ENCODE measurements around the gene CASKIN1.

Gene CASKIN1

DNA sequence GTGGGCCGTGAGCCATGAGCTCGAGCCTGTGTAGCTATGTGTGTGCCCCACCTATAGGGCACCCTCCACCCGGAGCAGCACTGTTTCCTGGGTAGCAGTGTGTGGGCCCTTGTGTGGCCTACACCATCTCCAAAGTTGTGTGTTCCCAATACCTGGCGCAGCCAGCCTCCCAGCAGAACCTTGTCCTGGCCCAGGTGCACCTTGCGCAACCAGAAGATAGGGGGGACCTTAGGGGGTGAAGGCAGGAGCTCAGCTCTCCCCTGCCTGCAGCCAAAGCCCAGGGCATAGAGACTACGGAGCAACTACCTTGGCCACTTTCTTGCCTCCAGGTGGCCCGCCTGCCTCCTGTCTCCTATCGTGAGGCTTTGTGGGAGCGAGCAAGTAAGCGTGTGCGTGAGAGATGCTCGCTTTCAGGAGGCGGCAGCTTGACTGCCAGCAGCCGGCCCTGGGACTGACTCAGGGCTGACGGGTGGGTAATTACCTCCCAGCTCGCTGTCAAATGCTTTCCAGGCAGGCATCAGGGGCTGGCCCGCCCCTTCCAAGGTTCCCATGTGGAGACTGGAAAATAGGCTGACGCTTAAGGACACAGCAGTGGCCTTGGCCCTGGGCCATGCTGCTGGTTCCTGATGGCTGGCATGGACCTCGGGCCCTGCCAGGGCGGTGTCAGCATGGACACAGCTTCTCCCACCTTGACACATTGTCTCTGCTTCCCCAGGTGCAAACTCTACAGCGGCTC lies 21.8 kb downstream of the CASKIN1 start:
- no peak for DNase-seq (ENCODE audit: low read depth in 2 of 2)

DNA sequence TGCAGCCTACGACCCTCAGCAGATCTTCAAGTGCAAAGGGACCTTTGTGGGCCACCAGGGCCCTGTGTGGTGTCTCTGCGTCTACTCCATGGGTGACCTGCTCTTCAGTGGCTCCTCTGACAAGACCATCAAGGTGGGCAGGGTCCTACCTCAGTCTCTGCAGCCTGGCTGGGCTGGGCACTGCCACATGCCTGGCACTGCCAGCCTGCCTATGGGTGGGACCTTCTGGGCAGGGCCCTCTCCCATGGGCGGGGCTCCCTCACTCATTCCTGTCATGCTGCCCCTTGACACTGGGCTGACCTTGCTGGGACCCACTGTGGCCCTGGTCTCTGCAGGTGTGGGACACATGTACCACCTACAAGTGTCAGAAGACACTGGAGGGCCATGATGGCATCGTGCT lies 22.5 kb downstream of the CASKIN1 start:
- no peak for DNase-seq (ENCODE audit: low read depth in 2 of 2)

DNA sequence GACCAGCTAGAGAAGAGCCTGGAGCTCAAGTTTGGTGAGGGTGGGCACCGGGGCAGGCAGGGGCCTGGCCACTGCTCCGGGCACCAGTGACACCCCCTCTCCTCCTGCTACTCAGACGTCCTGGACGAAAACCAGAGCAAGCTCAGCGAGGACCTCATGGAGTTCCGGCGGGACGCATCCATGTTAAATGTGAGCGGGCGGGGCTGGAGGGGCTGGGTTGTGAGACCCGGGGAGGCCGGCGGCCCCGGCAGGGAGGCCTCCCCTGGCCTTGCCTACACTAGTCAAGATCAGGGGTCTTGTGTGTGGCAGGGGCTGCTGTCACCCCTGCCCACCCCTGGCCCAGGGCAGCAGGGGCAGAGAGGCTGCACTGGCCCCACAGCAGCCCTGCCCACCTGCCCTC lies 23.0 kb downstream of the CASKIN1 start:
- no peak for DNase-seq (ENCODE audit: low read depth in 2 of 2)

DNA sequence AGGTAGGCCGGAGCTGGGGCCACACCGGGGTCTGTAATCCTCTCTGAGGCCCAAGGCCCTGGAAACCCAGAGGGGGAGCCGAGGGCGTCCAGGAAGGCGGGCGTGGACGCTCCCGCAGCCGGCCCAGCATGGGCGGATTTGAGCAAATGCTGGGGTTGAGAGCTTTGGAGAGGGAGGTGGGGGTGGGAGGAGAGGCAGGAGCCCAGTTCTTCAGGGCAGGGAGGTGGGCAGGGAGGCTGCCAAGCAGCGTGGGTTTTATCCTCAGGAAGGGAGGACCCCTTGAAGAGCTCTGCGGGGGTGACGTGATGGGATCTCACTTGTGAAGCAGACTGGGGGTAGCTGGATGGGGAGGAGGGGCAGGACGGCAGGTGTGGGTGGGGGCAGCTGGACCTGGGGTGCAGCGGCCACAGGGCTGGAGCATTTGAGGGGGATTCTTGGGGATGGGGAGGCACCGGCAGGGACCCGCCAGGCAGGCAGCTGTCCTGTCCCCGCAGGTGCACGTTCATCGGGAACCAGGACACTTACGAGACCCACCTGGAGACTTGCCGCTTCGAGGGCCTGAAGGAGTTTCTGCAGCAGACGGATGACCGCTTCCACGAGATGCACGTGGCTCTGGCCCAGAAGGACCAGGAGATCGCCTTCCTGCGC lies 23.6 kb downstream of the CASKIN1 start:
- DNase-seq (ENCODE audit: low read depth in 2 of 2): no peak

DNA sequence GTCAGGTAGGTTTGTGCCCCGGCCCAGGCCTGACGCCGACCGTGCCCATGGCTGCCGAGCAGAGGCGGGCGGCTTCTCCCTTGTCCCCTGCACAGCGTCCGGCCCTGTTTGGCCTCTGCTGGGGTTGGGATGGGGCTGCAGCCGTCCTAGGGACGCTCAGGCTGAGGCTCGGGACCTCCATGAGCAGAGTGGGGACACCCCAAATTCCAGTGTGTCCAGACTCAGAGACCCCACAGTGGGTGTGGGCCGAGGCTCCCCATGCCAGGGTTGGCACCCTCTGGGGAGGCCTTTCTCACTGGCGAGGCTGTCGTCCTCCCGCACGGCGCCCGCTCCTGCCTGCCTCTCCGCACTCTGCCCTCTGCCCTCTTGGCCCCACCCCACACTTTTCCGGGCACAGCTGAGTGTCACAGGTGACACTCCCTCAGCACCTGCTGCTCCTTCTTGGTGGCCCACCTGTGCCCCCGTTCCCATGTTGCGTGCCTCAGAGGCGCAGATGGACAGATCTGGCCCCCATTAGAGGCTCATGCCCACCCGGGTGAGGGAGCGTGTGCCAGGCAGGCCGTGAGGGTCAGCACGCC lies 24.7 kb downstream of the CASKIN1 start:
- no peak for DNase-seq (ENCODE audit: low read depth in 2 of 2)

DNA sequence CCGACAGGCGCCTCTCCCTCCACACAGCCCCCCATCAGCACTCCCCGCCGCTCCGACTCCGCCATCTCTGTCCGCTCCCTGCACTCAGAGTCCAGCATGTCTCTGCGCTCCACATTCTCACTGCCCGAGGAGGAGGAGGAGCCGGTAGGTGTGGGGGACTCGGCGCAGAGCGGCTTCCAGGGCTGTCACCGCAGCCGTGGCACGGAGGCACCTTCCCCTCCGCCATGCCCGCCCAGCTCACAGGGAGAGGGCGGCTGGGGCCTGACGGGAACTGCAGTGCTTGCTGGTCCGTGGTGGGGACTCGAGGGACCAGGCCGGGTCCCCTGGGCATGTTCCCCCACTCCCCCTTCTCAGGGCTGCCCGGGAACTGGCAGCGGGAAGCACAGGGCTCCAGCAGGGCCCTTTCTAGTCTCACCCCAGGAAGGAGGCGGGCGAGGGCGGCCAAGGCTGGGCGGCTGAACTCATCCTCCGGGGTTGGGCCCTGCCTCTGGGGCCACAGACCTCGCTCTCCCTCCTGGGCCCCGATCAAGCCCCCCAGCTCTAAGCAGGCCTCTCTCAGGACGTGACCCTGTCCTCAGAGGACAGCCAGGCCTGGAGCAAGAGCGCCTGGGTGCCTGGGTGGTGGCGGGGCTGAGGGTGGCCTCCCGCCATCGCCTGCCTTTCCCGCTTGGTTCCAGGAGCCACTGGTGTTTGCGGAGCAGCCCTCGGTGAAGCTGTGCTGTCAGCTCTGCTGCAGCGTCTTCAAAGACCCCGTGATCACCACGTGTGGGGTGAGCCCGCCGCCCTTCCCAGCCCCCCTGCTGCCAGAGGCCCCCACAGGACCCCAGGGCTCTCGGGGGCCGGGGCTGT lies 25.6 kb downstream of the CASKIN1 start:
- DNase-seq (ENCODE audit: low read depth in 2 of 2): no peak

DNA sequence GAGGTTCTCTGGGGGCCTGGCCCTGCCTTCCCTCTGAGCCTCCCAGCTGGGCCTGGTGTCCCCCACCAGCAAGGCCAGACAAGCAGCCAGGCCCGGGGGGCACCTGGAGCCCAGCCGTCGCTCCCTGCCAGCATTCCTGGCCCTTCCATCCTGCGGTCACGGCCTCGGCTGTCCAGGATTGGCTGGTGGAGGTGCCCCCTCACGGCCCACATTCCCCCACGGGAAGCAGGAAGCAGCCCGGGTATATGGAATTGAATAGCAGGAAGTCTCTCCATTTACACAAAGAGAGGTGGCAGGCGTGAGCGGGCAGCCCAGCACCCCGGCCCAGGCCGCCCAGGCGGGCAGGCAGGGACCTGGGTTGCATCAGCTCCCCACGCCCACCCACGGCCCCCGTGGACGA lies 26.3 kb downstream of the CASKIN1 start:
- no peak for DNase-seq (ENCODE audit: low read depth in 2 of 2)

DNA sequence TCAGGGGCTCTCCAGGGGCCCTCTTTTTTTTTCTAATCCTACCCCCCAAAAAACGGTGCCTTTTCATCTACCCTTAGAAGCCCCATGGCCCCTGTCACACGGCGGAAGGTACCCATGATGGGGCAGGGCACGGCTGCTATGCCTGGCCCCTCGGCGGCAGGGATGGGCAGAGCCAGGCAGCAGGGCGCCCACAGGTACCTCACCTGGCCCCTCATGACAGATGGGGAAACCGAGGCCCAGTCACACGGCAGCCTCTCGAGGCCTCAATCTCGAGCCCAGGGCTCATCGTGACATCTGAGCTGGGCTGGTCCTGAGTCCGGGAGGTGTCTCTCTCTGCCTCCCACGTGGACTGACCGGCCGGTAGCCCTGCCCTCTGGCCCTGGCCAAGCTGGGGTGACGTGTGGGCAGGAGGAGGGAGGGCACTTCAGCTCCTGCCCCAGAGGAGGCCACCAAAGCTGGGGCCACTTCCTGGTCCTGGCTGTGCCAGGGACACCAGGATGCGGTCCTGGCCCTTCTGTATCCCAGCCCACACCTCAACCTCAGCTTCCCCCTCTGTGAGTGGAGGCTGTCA lies 29.3 kb downstream of the CASKIN1 start:
- no peak for DNase-seq (ENCODE audit: low read depth in 2 of 2)

DNA sequence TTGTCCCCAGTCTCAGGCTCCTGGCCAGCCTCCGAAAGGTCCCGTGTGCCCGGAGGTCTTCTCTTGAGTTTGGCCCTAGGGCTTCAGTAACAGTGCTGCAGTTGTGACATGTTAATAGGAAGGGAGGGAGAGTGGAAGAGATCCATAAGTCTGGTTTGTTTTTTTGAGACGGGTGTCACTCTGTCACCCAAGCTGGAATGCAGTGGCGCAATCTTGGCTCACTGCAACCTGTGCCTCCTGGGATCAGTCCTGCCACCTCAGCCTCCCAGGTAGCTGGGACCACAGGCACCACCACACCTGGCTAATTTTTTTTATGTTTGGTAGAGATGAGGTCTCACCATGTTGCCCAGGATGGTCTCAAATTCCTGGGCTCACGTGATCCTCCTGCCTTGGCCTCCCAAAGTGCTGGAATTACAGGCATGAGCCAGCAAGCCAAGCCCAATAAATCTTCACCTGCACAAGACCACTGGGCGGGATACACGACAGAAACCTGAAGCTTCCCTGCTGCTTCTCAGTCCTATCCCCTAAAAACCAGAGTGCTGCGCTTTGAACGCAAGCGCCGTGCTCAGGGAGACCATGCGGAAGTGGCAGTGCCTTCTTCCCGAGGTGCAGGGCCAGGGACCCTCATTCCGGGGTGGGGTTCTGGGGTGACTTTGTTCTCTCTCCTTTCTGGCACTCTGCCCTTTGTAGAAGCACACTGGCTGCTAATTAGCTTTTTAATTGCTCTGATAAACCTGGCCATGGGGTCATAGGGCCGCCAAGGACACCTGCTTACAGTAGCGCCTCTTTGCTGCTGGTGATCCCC lies 29.9 kb downstream of the CASKIN1 start:
- DNase-seq (ENCODE audit: low read depth in 2 of 2): no peak

DNA sequence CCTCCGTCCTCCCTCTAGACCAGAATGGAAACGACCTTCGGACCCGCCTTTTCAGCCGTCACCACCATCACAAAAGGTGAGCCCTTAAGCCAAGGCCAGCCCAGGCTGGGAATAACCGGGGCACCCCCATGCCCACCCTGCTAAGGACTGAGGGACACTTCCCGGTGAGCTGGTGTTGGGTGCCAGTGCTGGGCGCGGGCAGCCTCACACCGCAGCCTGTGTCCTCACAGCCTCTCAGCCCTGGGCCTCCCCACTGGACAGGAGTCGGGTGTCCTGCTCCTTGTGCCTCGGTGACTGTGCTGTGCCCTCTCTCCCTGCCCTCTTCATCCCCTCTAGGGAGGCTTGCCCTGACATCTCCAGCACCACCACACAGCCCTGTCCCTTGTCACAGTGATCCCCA lies 30.5 kb downstream of the CASKIN1 start:
- DNase-seq (ENCODE audit: low read depth in 2 of 2): no peak

DNA sequence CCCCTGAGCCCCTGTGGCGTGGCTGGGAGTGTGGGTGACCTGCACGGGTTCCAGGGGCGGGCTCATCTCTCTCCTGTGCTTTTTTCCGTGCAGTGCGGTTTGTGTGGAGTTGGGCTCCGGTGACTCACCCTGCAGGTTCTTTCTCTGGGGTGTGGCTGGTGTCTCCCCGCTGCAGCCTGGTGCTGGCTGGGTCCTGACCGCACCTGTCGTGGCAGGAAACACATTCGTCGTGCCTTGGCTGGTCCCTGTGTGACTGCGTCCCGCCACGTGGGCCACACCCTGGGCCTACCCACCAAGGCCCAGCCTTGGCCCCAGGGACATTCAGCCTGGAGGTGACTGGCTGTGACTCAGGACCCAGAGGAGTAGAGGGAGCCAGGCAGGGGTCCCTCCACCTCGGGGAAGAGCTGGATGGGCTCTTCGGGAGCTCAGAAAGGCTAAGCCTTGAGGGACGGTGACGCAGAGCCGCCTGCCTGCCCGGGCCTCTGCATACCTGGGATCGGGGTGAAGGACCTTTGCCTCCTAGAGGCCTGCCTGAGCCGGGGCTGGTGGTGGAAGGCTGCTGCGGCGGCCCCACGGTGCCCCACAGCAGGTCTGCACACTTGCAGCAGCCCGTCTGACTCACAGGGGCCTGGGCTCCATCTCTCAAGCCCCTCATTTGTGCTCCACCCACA lies 33.1 kb downstream of the CASKIN1 start:
- DNase-seq (ENCODE audit: low read depth in 2 of 2): no peak

DNA sequence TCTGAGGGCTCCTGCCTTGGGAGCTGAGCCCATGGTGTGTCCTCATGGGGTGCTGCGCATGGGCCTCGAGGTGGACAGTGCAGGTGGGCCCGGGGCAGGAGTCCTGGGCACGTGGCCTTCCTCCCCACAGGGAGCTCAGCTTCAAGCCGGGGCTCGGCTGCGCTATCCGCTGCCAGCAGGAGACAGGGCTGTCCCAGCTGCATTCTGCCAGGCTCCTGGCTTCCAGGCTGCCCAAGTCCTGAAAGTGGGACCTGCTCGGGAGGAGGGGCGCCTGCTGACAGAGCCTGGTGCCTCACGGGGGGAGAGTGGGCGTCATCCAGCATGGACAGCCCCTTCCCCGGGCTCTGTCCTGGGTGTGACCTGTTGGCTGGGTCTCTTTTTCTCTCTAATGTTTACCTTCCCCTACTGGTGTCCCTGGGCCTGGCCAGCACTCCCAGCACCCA lies 33.7 kb downstream of the CASKIN1 start:
- no peak for DNase-seq (ENCODE audit: low read depth in 2 of 2)

DNA sequence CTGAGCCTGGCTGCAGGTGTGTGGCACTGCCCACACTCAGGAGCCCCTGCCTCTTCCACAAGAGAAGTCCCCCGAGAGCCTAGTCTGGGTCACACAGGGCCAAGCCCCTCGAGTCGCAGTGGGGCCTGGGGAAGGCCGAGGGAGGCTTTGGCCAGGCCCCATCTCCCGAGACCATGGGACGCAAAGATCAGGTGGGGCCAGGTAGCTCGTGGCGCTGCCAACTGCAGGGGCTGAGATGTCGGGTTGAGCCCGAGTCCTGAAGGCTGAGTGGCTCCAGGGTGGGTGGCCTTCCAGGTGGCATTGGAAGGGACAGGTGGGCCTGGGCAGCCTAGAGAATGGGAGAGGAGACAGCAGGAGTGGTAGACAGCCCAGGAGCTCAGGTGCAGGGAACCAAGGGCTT lies 34.5 kb downstream of the CASKIN1 start:
- DNase-seq (ENCODE audit: low read depth in 2 of 2): no peak

DNA sequence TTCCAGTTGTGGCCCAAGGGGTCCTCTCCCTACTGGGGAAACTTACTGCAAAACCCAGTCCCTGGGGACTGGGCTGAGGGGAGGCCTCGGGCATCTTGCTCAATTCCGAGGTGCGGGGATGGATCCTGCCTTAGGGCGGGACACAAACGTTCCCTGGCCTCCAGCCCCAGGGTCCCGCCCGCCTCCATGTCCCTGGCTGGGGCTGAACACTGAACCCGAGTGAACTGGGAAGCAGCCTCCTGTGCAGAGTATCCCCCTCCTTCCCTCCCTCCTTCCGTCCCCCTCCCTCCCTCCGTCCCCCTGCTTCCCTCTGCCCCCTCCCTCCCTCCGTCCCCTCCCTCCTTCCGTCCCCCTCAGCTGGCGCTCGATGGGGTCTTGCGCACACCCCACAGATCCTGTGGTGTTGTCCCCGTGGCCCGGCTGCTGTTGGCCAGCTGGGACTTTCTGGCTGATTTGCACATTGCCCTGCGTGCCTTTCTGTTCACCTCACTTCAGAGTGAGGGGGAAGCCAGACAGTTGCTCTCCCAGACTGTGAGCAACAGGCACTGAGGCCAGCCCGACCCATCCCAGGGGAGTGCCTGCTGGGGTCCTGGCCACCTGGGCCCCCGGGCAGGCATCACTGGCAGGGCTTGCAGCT lies 35.4 kb downstream of the CASKIN1 start:
- no peak for DNase-seq (ENCODE audit: low read depth in 2 of 2)

DNA sequence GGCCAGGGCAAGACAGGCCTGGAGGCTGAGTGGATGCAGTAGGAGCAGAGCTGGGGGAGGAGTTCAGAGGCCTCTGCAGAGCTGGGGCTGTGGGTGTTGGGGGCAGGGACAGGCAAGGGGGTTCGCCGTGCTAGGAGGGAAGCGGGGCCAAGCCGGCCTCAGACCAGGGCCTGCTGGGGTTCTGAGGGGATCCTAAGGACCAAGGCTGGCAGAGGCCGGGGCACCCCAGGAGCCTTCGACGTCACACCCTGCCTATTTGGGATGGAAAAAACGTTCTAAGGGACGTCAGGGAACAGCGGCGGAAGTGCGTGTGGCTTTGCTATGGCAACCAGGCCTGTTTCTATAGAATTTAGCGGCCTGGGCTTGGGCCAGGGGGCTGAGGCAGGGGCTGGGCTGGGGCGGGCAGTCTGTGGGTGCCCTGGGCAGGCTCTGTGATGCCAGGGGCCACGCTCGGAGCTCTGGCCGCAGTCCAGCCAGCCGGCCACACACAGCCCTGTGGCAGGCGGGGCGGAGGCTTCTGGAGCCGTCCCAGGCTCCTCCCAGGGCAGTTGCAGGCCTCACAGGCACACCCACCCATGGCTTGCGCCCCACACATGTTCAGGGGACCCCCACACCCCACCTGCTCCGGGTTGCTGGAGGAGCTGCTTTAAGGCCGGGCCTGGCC lies 37.1 kb downstream of the CASKIN1 start:
- no peak for DNase-seq (ENCODE audit: low read depth in 2 of 2)

DNA sequence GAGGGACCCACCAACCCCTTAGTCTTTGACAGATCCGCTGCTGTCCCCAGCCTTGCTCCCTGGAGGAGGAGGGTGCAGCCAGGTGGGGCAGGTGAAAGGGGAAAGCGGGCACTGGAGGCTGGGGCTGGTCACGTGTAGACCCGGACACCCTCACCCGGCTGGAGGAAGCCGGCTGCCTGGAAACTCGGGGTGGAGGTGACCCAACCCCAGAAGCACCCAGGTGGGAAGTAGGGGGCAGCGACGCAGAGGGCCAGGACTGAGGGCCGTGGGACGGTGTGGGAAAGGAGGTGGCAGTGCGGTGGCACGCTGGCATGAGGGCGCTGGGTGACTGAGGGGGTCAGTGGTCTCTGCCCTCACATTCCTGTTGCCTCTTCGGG lies 38.2 kb downstream of the CASKIN1 start:
- DNase-seq (ENCODE audit: low read depth in 2 of 2): no peak

DNA sequence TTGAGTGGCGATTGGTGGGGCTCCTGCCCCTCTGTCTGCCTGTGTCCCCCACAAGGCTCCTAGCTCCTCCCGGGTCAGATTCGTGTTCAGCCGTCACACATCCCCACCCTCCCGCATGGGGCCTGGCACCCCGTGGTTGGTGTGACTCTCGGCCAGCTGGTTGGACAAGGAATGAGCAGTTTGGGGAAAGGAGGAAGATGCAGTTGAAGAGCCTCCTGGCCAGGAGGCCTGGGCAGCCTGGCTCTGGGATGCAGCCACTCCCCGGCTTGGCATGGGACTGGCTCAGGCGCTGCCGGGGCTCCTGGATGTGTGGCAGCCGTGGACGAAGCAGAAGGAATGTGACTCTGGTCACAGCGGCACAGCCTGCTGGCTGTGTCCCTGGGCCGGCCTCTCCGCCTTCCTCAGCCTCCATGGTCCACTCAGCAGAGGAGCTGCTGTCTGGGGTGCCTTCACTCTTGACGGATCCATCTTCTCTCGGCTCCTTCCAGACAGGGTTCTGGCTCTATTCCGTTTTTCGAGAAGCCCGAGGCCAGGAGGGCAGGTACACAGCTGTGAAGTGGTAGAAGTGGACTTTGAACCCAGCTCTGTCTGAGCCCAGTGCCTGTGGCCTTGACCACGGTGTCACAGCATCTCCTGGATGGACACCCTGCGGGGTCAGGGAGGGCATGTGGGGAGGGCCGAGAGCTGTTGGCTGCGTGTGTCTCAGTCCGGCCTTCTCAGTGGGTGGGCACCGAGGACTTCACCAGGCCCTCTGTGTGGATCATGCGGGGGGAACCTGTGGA lies 38.7 kb downstream of the CASKIN1 start:
- DNase-seq (ENCODE audit: low read depth in 2 of 2): no peak

DNA sequence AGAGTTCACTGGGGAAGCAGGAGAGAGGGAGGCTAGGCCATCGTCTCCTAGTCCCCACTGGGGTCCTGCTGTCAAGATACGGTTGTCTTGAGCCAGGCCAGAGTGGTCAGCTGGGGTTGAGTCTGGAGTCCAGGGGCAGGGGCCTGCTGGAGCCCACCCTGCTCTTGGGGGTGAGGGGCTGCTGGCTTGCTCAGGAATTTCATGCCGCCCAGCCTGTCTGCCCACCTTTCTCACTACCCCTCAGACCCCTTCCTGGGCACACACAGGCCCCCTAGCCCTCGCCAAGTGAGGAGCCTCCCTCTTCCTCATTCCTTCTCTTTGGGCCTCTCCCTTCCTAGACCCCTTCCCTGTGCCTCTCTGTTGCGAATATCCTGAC lies 39.6 kb downstream of the CASKIN1 start:
- no peak for DNase-seq (ENCODE audit: low read depth in 2 of 2)

All from stimulated activated CD8-positive, alpha-beta memory T cell treated with anti-CD3 and anti-CD28 coated beads, Interleukin-2, amount 100 ng/mL, for 1 hour (primary cell).